ENCODE measurements around the gene LRP1B.

The LRP1B gene

GRCh38 chr2:141109633-141110032 lies 1021.2 kb downstream of the LRP1B start:
- H3K9me2 ChIP-seq (ENCODE audit: low read depth, low read length) = no peaks in the 10 kb centered on the region
- H3K79me2 ChIP-seq (ENCODE audit: insufficient read depth, low read length) = no peaks in the 10 kb centered on the region
- H3K27ac ChIP-seq (ENCODE audit: low read depth, low read length, poor library complexity, severe bottlenecking) = no peak overlapping the region
- H3K4me2 ChIP-seq (ENCODE audit: low read length) = no peak overlapping the region
- no peaks in the 10 kb centered on the region for H3K9me3 ChIP-seq (ENCODE audit: low read length)
- H3K9ac ChIP-seq (ENCODE audit: low read length) = no peak overlapping the region
- H3F3A ChIP-seq (ENCODE audit: insufficient read depth, low read length) = no peaks in the 10 kb centered on the region
- H3K4me1 ChIP-seq (ENCODE audit: insufficient read depth, low read length, severe bottlenecking) = no peaks in the 10 kb centered on the region
- H2AFZ ChIP-seq (ENCODE audit: low read length) = no peak overlapping the region
- no peaks in the 10 kb centered on the region for H3K27me3 ChIP-seq (ENCODE audit: insufficient read depth, low read length)
- H4K20me1 ChIP-seq (ENCODE audit: insufficient read depth, low read length) = no peaks in the 10 kb centered on the region
- no peak overlapping the region for H3K4me3 ChIP-seq (ENCODE audit: low read depth, low read length, poor library complexity, severe bottlenecking)
- TF ChIP-seq EZH2 (IDR thresholded peaks at IDR 0.05; ENCODE audit: borderline replicate concordance, low read length) (no peak), CTCF (IDR thresholded peaks at IDR 0.05; ENCODE audit: low read length) (no peak)
- no peaks in the 10 kb centered on the region for H3K36me3 ChIP-seq (ENCODE audit: insufficient read depth, low read length)

- H3K9me2 ChIP-seq (ENCODE audit: low read depth, low read length) = no peaks in the 10 kb centered on the region
- no peak overlapping the region for H3K4me2 ChIP-seq (ENCODE audit: low read length)
- H3K9ac ChIP-seq (ENCODE audit: low read length) = no peak overlapping the region
- H3K27ac ChIP-seq (ENCODE audit: low read depth, low read length, poor library complexity, severe bottlenecking) = no peak overlapping the region
- H4K20me1 ChIP-seq (ENCODE audit: insufficient read depth, low read length) = no peaks in the 10 kb centered on the region
- H3K79me2 ChIP-seq (ENCODE audit: insufficient read depth, low read length) = no peaks in the 10 kb centered on the region
- no peaks in the 10 kb centered on the region for H3K36me3 ChIP-seq (ENCODE audit: insufficient read depth, low read length)
- H3K27me3 ChIP-seq (ENCODE audit: insufficient read depth, low read length) = no peaks in the 10 kb centered on the region
- TF ChIP-seq CTCF (IDR thresholded peaks at IDR 0.05; ENCODE audit: low read length) (no peak), EZH2 (IDR thresholded peaks at IDR 0.05; ENCODE audit: borderline replicate concordance, low read length) (no peak)
- no peak overlapping the region for H2AFZ ChIP-seq (ENCODE audit: low read length)
- no peak overlapping the region for H3K4me3 ChIP-seq (ENCODE audit: low read depth, low read length, poor library complexity, severe bottlenecking)
- H3F3A ChIP-seq (ENCODE audit: insufficient read depth, low read length) = no peaks in the 10 kb centered on the region
- H3K4me1 ChIP-seq (ENCODE audit: insufficient read depth, low read length, severe bottlenecking) = no peaks in the 10 kb centered on the region
- H3K9me3 ChIP-seq (ENCODE audit: low read length) = no peaks in the 10 kb centered on the region
These were observed 1025.1 kb downstream of the LRP1B start for GRCh38 chr2:141105763-141106162.

GRCh38 chr2:141103216-141103615 lies 1027.6 kb downstream of the LRP1B start:
- H3K27ac ChIP-seq (ENCODE audit: low read depth, low read length, poor library complexity, severe bottlenecking) = no peak overlapping the region
- no peaks in the 10 kb centered on the region for H3K27me3 ChIP-seq (ENCODE audit: insufficient read depth, low read length)
- no peak for TF ChIP-seq CTCF (IDR thresholded peaks at IDR 0.05; ENCODE audit: low read length)
- no peak for TF ChIP-seq EZH2 (IDR thresholded peaks at IDR 0.05; ENCODE audit: borderline replicate concordance, low read length)
- no peak overlapping the region for H3K4me2 ChIP-seq (ENCODE audit: low read length)
- H3K9me2 ChIP-seq (ENCODE audit: low read depth, low read length) = no peaks in the 10 kb centered on the region
- H2AFZ ChIP-seq (ENCODE audit: low read length) = no peak overlapping the region
- no peaks in the 10 kb centered on the region for H3K79me2 ChIP-seq (ENCODE audit: insufficient read depth, low read length)
- H3K36me3 ChIP-seq (ENCODE audit: insufficient read depth, low read length) = no peaks in the 10 kb centered on the region
- no peaks in the 10 kb centered on the region for H3F3A ChIP-seq (ENCODE audit: insufficient read depth, low read length)
- no peaks in the 10 kb centered on the region for H3K4me1 ChIP-seq (ENCODE audit: insufficient read depth, low read length, severe bottlenecking)
- no peak overlapping the region for H3K9ac ChIP-seq (ENCODE audit: low read length)
- no peaks in the 10 kb centered on the region for H3K9me3 ChIP-seq (ENCODE audit: low read length)
- H4K20me1 ChIP-seq (ENCODE audit: insufficient read depth, low read length) = no peaks in the 10 kb centered on the region
- H3K4me3 ChIP-seq (ENCODE audit: low read depth, low read length, poor library complexity, severe bottlenecking) = no peak overlapping the region
